WTC11 (cell line): ENCODE data around the gene PLEKHG7.

Source experiments
- IRF2 ChIP-seq: sonication (generic); formaldehyde crosslinking; IDR thresholded peaks from 2 replicates; pipeline ENCODE4 v1.8.0; 2022; ENCODE audit warnings: low read depth, missing genetic modification reagents, borderline replicate concordance
- TF ChIP-seq, protein P1 (sequence below): sonication (generic); formaldehyde crosslinking; IDR thresholded peaks from 2 replicates; pipeline ENCODE4 v1.8.1; 2023; ENCODE audit warnings: mild to moderate bottlenecking, missing genetic modification reagents
- TF ChIP-seq, protein P2 (sequence below): fragments of 200-600 bp; IDR thresholded peaks from 2 replicates; pipeline ENCODE4 v1.8.0; 2022; ENCODE audit warnings: antibody characterized with exemption
- TF ChIP-seq, protein P3 (sequence below): sonication (generic); formaldehyde crosslinking; IDR thresholded peaks from 2 replicates; pipeline ENCODE4 v1.8.1; 2022; ENCODE audit warnings: low read depth, missing genetic modification reagents, borderline replicate concordance

DNA sequence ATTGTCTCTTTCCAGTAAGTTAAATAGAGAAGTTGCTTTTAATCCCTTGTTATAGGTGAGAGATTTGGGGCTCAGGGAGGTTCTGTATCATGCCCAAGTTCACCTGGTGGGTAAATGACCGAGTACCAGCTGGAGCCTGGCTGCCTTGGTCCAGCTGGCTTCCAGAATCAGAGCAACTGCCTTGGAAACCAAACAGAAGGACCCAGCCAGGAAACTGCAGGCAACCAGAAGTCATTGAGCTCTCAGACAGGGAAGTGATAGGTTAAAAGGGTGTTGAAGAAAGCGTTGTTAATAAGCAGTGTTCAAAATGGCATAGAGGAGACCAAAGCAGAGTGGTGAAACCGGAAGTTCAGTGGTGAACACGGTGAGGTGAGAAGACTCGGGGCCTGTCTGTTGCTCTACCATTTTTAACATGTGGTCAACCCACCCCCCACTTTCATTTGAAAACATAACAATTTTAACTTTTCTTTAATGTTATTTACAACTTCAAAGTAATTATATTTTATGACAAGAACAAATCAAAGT, 54.9 kb downstream of the PLEKHG7 start:
- TF ChIP-seq IRF2 (CRISPR knock-in tag), result no peak
- TF ChIP-seq, protein P1, sequence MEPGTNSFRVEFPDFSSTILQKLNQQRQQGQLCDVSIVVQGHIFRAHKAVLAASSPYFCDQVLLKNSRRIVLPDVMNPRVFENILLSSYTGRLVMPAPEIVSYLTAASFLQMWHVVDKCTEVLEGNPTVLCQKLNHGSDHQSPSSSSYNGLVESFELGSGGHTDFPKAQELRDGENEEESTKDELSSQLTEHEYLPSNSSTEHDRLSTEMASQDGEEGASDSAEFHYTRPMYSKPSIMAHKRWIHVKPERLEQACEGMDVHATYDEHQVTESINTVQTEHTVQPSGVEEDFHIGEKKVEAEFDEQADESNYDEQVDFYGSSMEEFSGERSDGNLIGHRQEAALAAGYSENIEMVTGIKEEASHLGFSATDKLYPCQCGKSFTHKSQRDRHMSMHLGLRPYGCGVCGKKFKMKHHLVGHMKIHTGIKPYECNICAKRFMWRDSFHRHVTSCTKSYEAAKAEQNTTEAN (CRISPR knock-in tag), result no peak
- TF ChIP-seq, protein P2, sequence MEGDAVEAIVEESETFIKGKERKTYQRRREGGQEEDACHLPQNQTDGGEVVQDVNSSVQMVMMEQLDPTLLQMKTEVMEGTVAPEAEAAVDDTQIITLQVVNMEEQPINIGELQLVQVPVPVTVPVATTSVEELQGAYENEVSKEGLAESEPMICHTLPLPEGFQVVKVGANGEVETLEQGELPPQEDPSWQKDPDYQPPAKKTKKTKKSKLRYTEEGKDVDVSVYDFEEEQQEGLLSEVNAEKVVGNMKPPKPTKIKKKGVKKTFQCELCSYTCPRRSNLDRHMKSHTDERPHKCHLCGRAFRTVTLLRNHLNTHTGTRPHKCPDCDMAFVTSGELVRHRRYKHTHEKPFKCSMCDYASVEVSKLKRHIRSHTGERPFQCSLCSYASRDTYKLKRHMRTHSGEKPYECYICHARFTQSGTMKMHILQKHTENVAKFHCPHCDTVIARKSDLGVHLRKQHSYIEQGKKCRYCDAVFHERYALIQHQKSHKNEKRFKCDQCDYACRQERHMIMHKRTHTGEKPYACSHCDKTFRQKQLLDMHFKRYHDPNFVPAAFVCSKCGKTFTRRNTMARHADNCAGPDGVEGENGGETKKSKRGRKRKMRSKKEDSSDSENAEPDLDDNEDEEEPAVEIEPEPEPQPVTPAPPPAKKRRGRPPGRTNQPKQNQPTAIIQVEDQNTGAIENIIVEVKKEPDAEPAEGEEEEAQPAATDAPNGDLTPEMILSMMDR, result no peak
- TF ChIP-seq, protein P3, sequence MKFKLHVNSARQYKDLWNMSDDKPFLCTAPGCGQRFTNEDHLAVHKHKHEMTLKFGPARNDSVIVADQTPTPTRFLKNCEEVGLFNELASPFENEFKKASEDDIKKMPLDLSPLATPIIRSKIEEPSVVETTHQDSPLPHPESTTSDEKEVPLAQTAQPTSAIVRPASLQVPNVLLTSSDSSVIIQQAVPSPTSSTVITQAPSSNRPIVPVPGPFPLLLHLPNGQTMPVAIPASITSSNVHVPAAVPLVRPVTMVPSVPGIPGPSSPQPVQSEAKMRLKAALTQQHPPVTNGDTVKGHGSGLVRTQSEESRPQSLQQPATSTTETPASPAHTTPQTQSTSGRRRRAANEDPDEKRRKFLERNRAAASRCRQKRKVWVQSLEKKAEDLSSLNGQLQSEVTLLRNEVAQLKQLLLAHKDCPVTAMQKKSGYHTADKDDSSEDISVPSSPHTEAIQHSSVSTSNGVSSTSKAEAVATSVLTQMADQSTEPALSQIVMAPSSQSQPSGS (CRISPR knock-in tag), result no peak
